Stimulated activated CD8-positive, alpha-beta memory T cell treated with anti-CD3 and anti-CD28 coated beads, Interleukin-7, amount 100 ng/mL, for 1 hour (primary cell): Measurements from ENCODE around the gene SLITRK2.

Experiments used
- DNase-seq, 2 donors: peaks; one replicate each; pipeline ENCODE4 v3.0.0-alpha.2; 2020; ENCODE audit warnings: low read depth in 2 of 2

Gene SLITRK2

GRCh38 chrX:145817331-145818185, at the start of gene SLITRK2:
Gene SLITRK2, plus strand, starts transcription at chrX:145817829. Its CDS starts 4,597 bp downstream, at chrX:145822426.
- DNase-seq: no peak

GRCh38 chrX:145773006-145773405, 44.6 kb upstream of the SLITRK2 start:
- no peak for DNase-seq

- no peak for DNase-seq
Observed at GRCh38 chrX:145792281-145792680, 25.3 kb upstream of the SLITRK2 start.

GRCh38 chrX:145803508-145803907, 14.1 kb upstream of the SLITRK2 start:
- DNase-seq: no peak

GRCh38 chrX:145813081-145813480, 4.5 kb upstream of the SLITRK2 start:
- no peak for DNase-seq

- DNase-seq: no peak
Observed at GRCh38 chrX:145816601-145817315, 871 bp upstream of the SLITRK2 start.

- no peak for DNase-seq
Observed at GRCh38 chrX:145818186-145819113, 821 bp downstream of the SLITRK2 start.

- no peak for DNase-seq
Observed at GRCh38 chrX:145820825-145821224, 3.2 kb downstream of the SLITRK2 start.

- DNase-seq: no peak
Observed at GRCh38 chrX:145821291-145821897, 3.8 kb downstream of the SLITRK2 start.

GRCh38 chrX:145821898-145822571, 4.4 kb downstream of the SLITRK2 start:
- DNase-seq: no peak

GRCh38 chrX:145823132-145823531, 5.5 kb downstream of the SLITRK2 start:
- no peak for DNase-seq

GRCh38 chrX:145825896-145826295, 8.3 kb downstream of the SLITRK2 start:
- DNase-seq: no peak

GRCh38 chrX:145826466-145826865, 8.8 kb downstream of the SLITRK2 start:
- DNase-seq: no peak

GRCh38 chrX:145832796-145833195, 15.2 kb downstream of the SLITRK2 start:
- no peak for DNase-seq

- DNase-seq: no peak
Observed at GRCh38 chrX:145840531-145840930, 22.9 kb downstream of the SLITRK2 start.

GRCh38 chrX:145843146-145843904, 25.7 kb downstream of the SLITRK2 start:
- DNase-seq: no peak

- DNase-seq: no peak
Observed at GRCh38 chrX:145844886-145845285, 27.3 kb downstream of the SLITRK2 start.

- no peak for DNase-seq
Observed at GRCh38 chrX:145848448-145848847, 30.8 kb downstream of the SLITRK2 start.

GRCh38 chrX:145848857-145849256, 31.2 kb downstream of the SLITRK2 start:
- no peak for DNase-seq

- no peak for DNase-seq
Observed at GRCh38 chrX:145853181-145853580, 35.6 kb downstream of the SLITRK2 start.
